Stimulated activated CD4-positive, alpha-beta T cell treated with anti-CD3 and anti-CD28 coated beads, Interleukin-1b, Interleukin-23, amount 100 ng/mL, for 4 hours (primary cell): Measurements from ENCODE around the gene CD74.

Source experiments
- DNase-seq, 2 donors: peaks; one replicate each; pipeline ENCODE4 v3.0.0-alpha.2; 2020; ENCODE audit warnings: low read depth in 2 of 2

Gene CD74

GRCh38 chr5:150397782-150398721 is 14.7 kb downstream of the CD74 start:
- DNase-seq = no peak

- DNase-seq = no peak
These were observed 15.4 kb downstream of the CD74 start for GRCh38 chr5:150397146-150397781.

- no peak for DNase-seq
These were observed 16.4 kb downstream of the CD74 start for GRCh38 chr5:150396267-150396666.

- DNase-seq = no peak
These were observed 17.1 kb downstream of the CD74 start for GRCh38 chr5:150395688-150395975.

GRCh38 chr5:150394912-150395687 is 17.6 kb downstream of the CD74 start:
- DNase-seq = no peak

GRCh38 chr5:150394131-150394530 is 18.6 kb downstream of the CD74 start:
- no peak for DNase-seq

- no peak for DNase-seq
These were observed 19.5 kb downstream of the CD74 start for GRCh38 chr5:150393096-150393645.

- no peak for DNase-seq
These were observed 20.0 kb downstream of the CD74 start for GRCh38 chr5:150392680-150393079.

- DNase-seq = no peak
These were observed 20.7 kb downstream of the CD74 start for GRCh38 chr5:150391986-150392385.

- no peak for DNase-seq
These were observed 21.5 kb downstream of the CD74 start for GRCh38 chr5:150391064-150391834.

GRCh38 chr5:150389531-150390266 is 23.0 kb downstream of the CD74 start:
- DNase-seq = no peak

GRCh38 chr5:150386024-150386855 is 26.5 kb downstream of the CD74 start:
- DNase-seq = no peak

- no peak for DNase-seq
These were observed 28.0 kb downstream of the CD74 start for GRCh38 chr5:150384701-150385100.

- no peak for DNase-seq
These were observed 34.6 kb downstream of the CD74 start for GRCh38 chr5:150377964-150378694.

- no peak for DNase-seq
These were observed 35.6 kb downstream of the CD74 start for GRCh38 chr5:150376799-150377771.

GRCh38 chr5:150374651-150375050 is 38.1 kb downstream of the CD74 start:
- no peak for DNase-seq

- no peak for DNase-seq
These were observed 40.1 kb downstream of the CD74 start for GRCh38 chr5:150372639-150373038.

- no peak for DNase-seq
These were observed 44.2 kb downstream of the CD74 start for GRCh38 chr5:150368526-150368925.
